SJSA1 (cell line): Measurements from ENCODE around the gene NPFF. TPM values are rescaled to one million over a fixed set of nuclear protein-coding genes. Genes with fewer than 3 reads are reported as not detected.

ENCODE experiments used
- DNase-seq, 2 experiments: peaks; one replicate each; pipeline ENCODE4 v3.0.0-alpha.2; 2015 to 2020; ENCODE audit warnings: low spot score in 2 of 2, low read depth in 1 of 2
- H3K27ac ChIP-seq: fragments of 250-450 bp; sonication (Bioruptor Pico); 2 replicates; pipeline ENCODE4 v1.5.1; 2020; ENCODE audit warnings: mild to moderate bottlenecking, moderate library complexity
- H3K27me3 ChIP-seq: fragments of 250-450 bp; sonication (Bioruptor Pico); replicated peaks from 2 replicates; pipeline ENCODE4 v1.5.1; 2020; ENCODE audit warnings: mild to moderate bottlenecking, moderate library complexity
- H3K36me3 ChIP-seq: fragments of 250-450 bp; sonication (Bioruptor Pico); 2 replicates; pipeline ENCODE4 v1.5.1; 2020; ENCODE audit warnings: mild to moderate bottlenecking
- H3K4me1 ChIP-seq: fragments of 250-450 bp; sonication (Bioruptor Pico); replicated peaks from 2 replicates; pipeline ENCODE4 v1.6.1; 2021; ENCODE audit warnings: mild to moderate bottlenecking
- H3K4me3 ChIP-seq: fragments of 250-450 bp; sonication (Bioruptor Pico); 2 replicates; pipeline ENCODE4 v1.5.1; 2020; ENCODE audit warnings: mild to moderate bottlenecking
- H3K9me3 ChIP-seq: fragments of 250-450 bp; sonication (Bioruptor Pico); replicated peaks from 2 replicates; pipeline ENCODE4 v1.5.1; 2020; ENCODE audit warnings: mild to moderate bottlenecking
- total RNA-seq: library from RNA; depleted of rRNA; stranded (reverse); fragments of >200 nt; shearing (Covaris generic); gene quantifications from 2 replicates; pipeline ENCODE4 v1.2.3, GENCODE V29; 2014

Gene NPFF
- total RNA-seq, 1 experiment from 2014 or later, result not detected

GRCh38 chr12:53496752-53497032, 10.6 kb downstream of the NPFF start:
- no peak overlapping the region for H3K4me3 ChIP-seq
- no peaks in the 10 kb centered on the region for H3K27me3 ChIP-seq
- H3K4me1 ChIP-seq, result peaks cover 25% of the 10 kb centered on the region
- H3K36me3 ChIP-seq, result no peaks in the 10 kb centered on the region
- no peaks in the 10 kb centered on the region for H3K9me3 ChIP-seq
- no peak for DNase-seq
- no peak overlapping the region for H3K27ac ChIP-seq

- H3K4me1 ChIP-seq, result peaks cover 21% of the 10 kb centered on the region
- no peaks in the 10 kb centered on the region for H3K36me3 ChIP-seq
- H3K27ac ChIP-seq, result no peak overlapping the region
- no peaks in the 10 kb centered on the region for H3K27me3 ChIP-seq
- no peaks in the 10 kb centered on the region for H3K9me3 ChIP-seq
- no peak for DNase-seq
- no peak overlapping the region for H3K4me3 ChIP-seq
These were observed 11.2 kb downstream of the NPFF start for GRCh38 chr12:53495903-53496751.

- Histone ChIP-seq H3K36me3 (no peaks in the 10 kb centered on the region), H3K27ac (no peak overlapping the region), H3K4me3 (no peak overlapping the region), H3K9me3 (no peaks in the 10 kb centered on the region), H3K4me1 (peaks cover 9% of the 10 kb centered on the region), H3K27me3 (no peaks in the 10 kb centered on the region)
- no peak for DNase-seq
These were observed 13.5 kb downstream of the NPFF start for GRCh38 chr12:53493610-53494391.

- peak overlapping the region; percentile 61; the same call in 1 of the 2 replicates for H3K27ac ChIP-seq
- H3K4me1 ChIP-seq, result peaks cover 9% of the 10 kb centered on the region
- DNase-seq, result peak; percentile 56 to 90
- H3K4me3 ChIP-seq, result peak overlapping the region; percentile 36
- H3K36me3 ChIP-seq, result no peaks in the 10 kb centered on the region
- H3K27me3 ChIP-seq, result no peaks in the 10 kb centered on the region
- no peaks in the 10 kb centered on the region for H3K9me3 ChIP-seq
These were observed 14.3 kb downstream of the NPFF start for GRCh38 chr12:53492830-53493609.

- H3K9me3 ChIP-seq, result no peaks in the 10 kb centered on the region
- no peak for DNase-seq
- peaks cover 3% of the 10 kb centered on the region; the same call in 1 of the 2 replicates for H3K36me3 ChIP-seq
- H3K4me1 ChIP-seq, result peaks cover 9% of the 10 kb centered on the region
- no peak overlapping the region for H3K27ac ChIP-seq
- peak overlapping the region; percentile 36; the same call in 1 of the 2 replicates for H3K4me3 ChIP-seq
- no peaks in the 10 kb centered on the region for H3K27me3 ChIP-seq
These were observed 15.1 kb downstream of the NPFF start for GRCh38 chr12:53492188-53492587.

GRCh38 chr12:53489242-53489864, 17.9 kb downstream of the NPFF start:
- no peak overlapping the region for H3K4me3 ChIP-seq
- no peaks in the 10 kb centered on the region for H3K9me3 ChIP-seq
- H3K27ac ChIP-seq, result no peak overlapping the region
- H3K27me3 ChIP-seq, result no peaks in the 10 kb centered on the region
- H3K4me1 ChIP-seq, result peaks cover 9% of the 10 kb centered on the region
- no peak for DNase-seq
- peaks cover 25% of the 10 kb centered on the region for H3K36me3 ChIP-seq

- Histone ChIP-seq H3K36me3 (peaks cover 50% of the 10 kb centered on the region), H3K4me1 (no peaks in the 10 kb centered on the region), H3K4me3 (no peak overlapping the region), H3K9me3 (no peaks in the 10 kb centered on the region), H3K27ac (no peak overlapping the region), H3K27me3 (no peaks in the 10 kb centered on the region)
- no peak for DNase-seq
These were observed 20.4 kb downstream of the NPFF start for GRCh38 chr12:53486736-53487487.

- H3K9me3 ChIP-seq, result no peaks in the 10 kb centered on the region
- H3K36me3 ChIP-seq, result peaks cover 58% of the 10 kb centered on the region
- H3K4me3 ChIP-seq, result no peak overlapping the region
- DNase-seq, result no peak
- 0 out of 2 replicates have a peak, but pooled peaks cover 5% of the 10 kb centered on the region for H3K4me1 ChIP-seq
- H3K27ac ChIP-seq, result no peak overlapping the region
- H3K27me3 ChIP-seq, result no peaks in the 10 kb centered on the region
These were observed 21.1 kb downstream of the NPFF start for GRCh38 chr12:53485955-53486735.

GRCh38 chr12:53484686-53485575, 22.4 kb downstream of the NPFF start:
- no peak overlapping the region for H3K27ac ChIP-seq
- peaks cover 9% of the 10 kb centered on the region; the same call in 1 of the 2 replicates for H3K4me1 ChIP-seq
- H3K36me3 ChIP-seq, result peaks cover 66% of the 10 kb centered on the region
- no peaks in the 10 kb centered on the region for H3K9me3 ChIP-seq
- no peaks in the 10 kb centered on the region for H3K27me3 ChIP-seq
- no peak for DNase-seq
- H3K4me3 ChIP-seq, result no peak overlapping the region

- H3K36me3 ChIP-seq, result peaks cover 73% of the 10 kb centered on the region
- H3K27me3 ChIP-seq, result no peaks in the 10 kb centered on the region
- no peaks in the 10 kb centered on the region for H3K9me3 ChIP-seq
- peaks cover 9% of the 10 kb centered on the region; the same call in 1 of the 2 replicates for H3K4me1 ChIP-seq
- DNase-seq, result no peak
- no peak overlapping the region for H3K4me3 ChIP-seq
- H3K27ac ChIP-seq, result no peak overlapping the region
These were observed 23.3 kb downstream of the NPFF start for GRCh38 chr12:53483979-53484377.

GRCh38 chr12:53483225-53483978, 23.9 kb downstream of the NPFF start:
- Histone ChIP-seq H3K4me1 (peaks cover 9% of the 10 kb centered on the region; the same call in 1 of the 2 replicates), H3K36me3 (peaks cover 79% of the 10 kb centered on the region), H3K27me3 (no peaks in the 10 kb centered on the region), H3K4me3 (no peak overlapping the region), H3K9me3 (no peaks in the 10 kb centered on the region), H3K27ac (no peak overlapping the region)
- no peak for DNase-seq
